Fibroblast of pulmonary artery (primary cell): Measurements from ENCODE around the gene CYFIP1.
"Not testable (repeated sequence)": the region's sequence is repeated elsewhere in the genome, so short reads cannot be mapped to it uniquely, and the experiment has no call there.

Source experiments
- DNase-seq: peaks from one replicate; pipeline ENCODE4 v3.0.0-alpha.2; 2010; ENCODE audit warnings: low read depth
- H3K4me3 ChIP-seq: replicated peaks from 2 replicates; pipeline ENCODE4 v1.5.1; 2011; ENCODE audit warnings: low read depth, mild to moderate bottlenecking, control low read depth, low read length, moderate library complexity
- CTCF ChIP-seq: IDR thresholded peaks from 2 replicates; pipeline ENCODE4 v1.5.1; 2011; ENCODE audit warnings: mild to moderate bottlenecking, control low read depth, low read length, inconsistent platforms; ENCODE audit errors: missing control alignments

Gene CYFIP1

GRCh38 chr15:23002920-23003319 lies 22.8 kb upstream of the CYFIP1 start:
- no peak overlapping the region for H3K4me3 ChIP-seq
- TF ChIP-seq CTCF: no peak
- no peak for DNase-seq

DNA sequence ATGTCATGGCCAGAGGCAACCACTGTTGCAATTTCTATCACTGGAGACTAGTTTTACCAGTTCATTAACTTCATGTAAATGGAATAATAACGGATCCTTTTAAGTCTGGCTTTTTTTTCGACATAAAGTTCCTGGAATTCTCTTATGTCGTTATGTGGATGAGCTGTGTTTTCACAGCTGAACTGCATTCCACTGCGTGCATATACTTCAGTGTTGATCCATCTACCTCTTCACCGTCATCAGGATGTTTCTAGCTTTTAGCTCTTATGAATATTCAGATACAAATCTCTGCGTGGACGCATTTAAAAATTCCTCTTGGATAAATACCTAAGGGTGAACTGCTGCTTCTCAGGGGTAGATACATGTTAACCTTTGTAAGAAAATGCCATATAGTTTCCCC lies 15.6 kb upstream of the CYFIP1 start:
- DNase-seq: no peak
- no peak overlapping the region for H3K4me3 ChIP-seq
- no peak for TF ChIP-seq CTCF

GRCh38 chr15:22992024-22992326 lies 11.8 kb upstream of the CYFIP1 start:
- DNase-seq: no peak
- H3K4me3 ChIP-seq: no peak overlapping the region
- TF ChIP-seq CTCF: no peak

DNA sequence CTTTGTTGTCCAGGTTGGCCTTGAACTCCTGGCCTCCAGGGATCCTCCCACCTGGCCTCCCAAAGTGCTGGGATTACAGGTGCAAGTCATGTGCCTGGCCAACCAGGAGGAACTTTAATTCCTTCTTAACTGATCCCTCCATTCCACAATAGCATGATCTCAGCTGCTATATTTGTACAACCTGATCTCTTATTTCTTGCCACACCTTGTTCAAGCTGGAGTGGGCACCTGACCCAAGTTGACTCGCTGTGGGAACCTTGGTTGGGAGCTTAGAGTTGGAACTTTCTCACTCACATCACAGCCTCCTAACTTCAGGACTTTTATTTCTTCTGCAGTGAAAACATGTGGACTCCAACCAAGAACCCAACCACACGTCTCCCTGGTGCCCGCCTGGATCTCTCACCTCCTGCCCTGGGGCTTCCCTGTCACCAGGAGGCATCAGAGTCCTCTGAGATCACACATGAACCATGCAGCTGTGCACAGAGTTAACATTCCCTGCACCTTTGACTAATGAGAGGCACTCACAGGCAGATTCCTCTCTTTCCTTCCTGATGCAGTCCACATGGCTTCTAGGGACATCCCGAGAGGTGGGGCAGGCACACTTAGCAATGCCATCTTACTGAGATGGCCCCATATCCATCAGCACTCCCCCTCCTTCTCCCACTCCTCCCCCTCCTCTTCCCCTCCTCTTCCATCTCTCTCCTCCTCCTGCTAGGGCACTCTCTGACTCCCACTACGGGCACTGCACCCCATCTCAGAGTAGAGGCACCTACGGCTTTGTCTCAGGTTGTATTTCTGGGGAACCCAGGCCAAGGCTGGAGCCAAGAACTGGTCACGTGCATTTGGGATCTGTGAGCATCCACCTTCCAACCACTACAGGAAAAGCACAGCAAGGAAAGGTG lies 9.7 kb upstream of the CYFIP1 start:
- DNase-seq: no peak
- no peak overlapping the region for H3K4me3 ChIP-seq
- no peak for TF ChIP-seq CTCF

GRCh38 chr15:22988811-22989210 lies 8.6 kb upstream of the CYFIP1 start:
- no peak for DNase-seq
- no peak for TF ChIP-seq CTCF
- H3K4me3 ChIP-seq: no peak overlapping the region

GRCh38 chr15:22981931-22982330 lies 1.8 kb upstream of the CYFIP1 start:
- not testable (repeated sequence) for DNase-seq

DNA sequence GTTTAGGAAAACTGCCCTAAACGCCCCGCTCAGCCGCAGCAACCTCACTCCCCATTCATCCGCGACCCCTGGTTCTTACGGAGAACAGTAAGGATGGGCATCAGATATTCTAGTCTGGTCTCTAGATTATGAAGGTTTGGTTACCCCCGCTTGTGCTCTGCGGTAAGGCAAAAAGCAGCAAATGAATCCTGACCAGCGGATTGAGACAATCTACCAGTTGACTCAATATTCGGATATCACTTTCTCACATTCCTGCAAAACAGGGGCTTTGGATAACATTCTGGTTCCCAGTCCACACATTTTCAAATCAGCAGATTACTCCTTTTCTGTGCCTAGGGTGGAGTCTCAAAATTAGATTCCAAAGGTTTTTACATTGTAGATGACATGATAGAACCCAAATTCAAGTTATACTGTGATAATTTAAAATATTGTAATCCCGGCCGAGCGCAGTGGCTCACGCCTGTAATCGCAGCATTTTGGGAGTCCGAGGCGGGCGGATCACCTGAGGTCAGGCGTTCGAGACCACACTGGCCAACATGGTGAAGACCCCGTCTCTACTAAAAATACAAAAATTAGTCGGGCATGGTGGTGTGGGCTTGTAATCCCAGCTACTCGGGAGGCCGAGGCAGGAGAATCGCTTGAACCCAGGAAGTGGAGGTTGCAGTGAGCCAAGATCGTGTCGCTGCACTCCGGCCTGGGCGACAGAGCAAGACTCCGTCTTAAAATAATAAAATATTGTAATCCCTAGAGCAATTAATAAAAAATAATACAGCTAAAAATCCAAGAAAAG lies 1.1 kb upstream of the CYFIP1 start:
- TF ChIP-seq CTCF: no peak
- no peak for DNase-seq
- H3K4me3 ChIP-seq: peak overlapping the region; percentile 91

More at GRCh38 chr15:22981931-22982330, 1.8 kb upstream of the CYFIP1 start:
- H3K4me3 ChIP-seq: not testable (repeated sequence)
